DND-41 (cell line): ENCODE measurements around the gene CDK5R1.

Experiments used
- EZH2 ChIP-seq: IDR thresholded peaks from 3 replicates; pipeline ENCODE4 v1.6.1; 2012; ENCODE audit warnings: borderline replicate concordance, low read depth, mild to moderate bottlenecking, moderate library complexity, low read length, inconsistent platforms; ENCODE audit not compliant: severe bottlenecking
- TF ChIP-seq, protein P1 (sequence below): IDR thresholded peaks from 2 replicates; pipeline ENCODE4 v1.5.1; 2012; ENCODE audit warnings: borderline replicate concordance, low read length, moderate library complexity, mild to moderate bottlenecking; ENCODE audit not compliant: poor library complexity, severe bottlenecking; ENCODE audit errors: extremely low read depth

DNA sequence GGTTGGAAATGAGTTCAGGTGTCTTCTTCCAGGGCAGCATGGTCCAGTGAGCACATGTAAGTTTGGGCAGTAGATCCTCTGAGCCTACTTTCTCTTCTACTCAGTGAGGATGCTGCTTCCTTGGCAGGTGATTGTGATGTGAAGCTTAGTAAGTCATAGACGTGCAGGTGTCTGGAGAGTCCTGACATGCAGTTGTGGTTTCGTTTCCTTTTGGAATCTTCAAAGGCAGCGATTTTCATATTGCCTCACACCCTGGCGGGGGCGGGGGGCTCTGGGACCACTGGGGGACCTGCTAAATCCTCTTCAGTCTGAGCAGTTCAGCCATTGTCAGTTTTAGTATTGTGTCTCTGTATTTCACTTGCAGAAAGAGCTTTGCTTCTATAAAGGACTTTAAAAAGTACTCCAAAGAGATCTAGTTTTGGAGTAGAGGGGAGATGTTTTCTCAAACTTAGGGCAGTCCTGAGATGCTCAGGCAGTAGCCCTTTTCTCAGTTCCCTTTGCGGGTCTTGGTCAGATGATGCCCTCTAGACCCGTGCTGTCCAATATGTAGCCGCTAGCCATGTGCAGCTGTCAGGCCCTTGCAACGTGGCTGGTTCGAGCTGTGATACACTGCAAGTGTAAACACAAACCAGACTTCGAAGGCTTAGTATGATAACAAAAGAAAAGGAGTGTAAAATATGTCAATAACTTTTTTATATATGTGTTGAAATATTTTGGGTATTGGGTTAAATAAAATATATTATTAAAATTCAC, 4.0 kb upstream of the CDK5R1 start:
- no peak for TF ChIP-seq EZH2
- TF ChIP-seq, protein P1, sequence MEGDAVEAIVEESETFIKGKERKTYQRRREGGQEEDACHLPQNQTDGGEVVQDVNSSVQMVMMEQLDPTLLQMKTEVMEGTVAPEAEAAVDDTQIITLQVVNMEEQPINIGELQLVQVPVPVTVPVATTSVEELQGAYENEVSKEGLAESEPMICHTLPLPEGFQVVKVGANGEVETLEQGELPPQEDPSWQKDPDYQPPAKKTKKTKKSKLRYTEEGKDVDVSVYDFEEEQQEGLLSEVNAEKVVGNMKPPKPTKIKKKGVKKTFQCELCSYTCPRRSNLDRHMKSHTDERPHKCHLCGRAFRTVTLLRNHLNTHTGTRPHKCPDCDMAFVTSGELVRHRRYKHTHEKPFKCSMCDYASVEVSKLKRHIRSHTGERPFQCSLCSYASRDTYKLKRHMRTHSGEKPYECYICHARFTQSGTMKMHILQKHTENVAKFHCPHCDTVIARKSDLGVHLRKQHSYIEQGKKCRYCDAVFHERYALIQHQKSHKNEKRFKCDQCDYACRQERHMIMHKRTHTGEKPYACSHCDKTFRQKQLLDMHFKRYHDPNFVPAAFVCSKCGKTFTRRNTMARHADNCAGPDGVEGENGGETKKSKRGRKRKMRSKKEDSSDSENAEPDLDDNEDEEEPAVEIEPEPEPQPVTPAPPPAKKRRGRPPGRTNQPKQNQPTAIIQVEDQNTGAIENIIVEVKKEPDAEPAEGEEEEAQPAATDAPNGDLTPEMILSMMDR: no peak
